ENCODE results near the gene FCMR. TPM values are rescaled to one million over a fixed set of nuclear protein-coding genes. Genes with fewer than 3 reads are reported as not detected.

FCMR gene
- total and polyA plus RNA-seq, 10 donors, result 136 to 269 (median 235) TPM

- Histone ChIP-seq H3K27ac (peak overlapping the region in 2 of 8 donors; percentile 34 to 87), H3K4me1 (peaks cover 52 to 86% (median 79%) of the 10 kb centered on the region in 6 donors), H3K27me3 (replicated peaks in 1 of 7) (peaks cover 0 to 38% (median 0%) of the 10 kb centered on the region in 7 donors), H3K4me3 (peak overlapping the region in 1 of 8 donors; percentile 11), H3K36me3 (peaks cover 0 to 97% (median 46%) of the 10 kb centered on the region in 6 donors), H3K9me3 (no peaks in the 10 kb centered on the region)
- intact Hi-C loops (cut with DNase I; ENCODE audit: low total_unique reads), result no loop called here
- WGBS, 5 donors, result 92 to 96% (median 94%) methylated on average over 10 of the region's 10 CpGs
- TF ChIP-seq CTCF (IDR thresholded peaks at IDR 0.05 in 8 of 11, conservative IDR thresholded peaks at IDR 0.05 in 3 of 11), result no peak
- TF ChIP-seq POLR2AphosphoS5 (IDR thresholded peaks at IDR 0.05), result no peak
- no peak for TF ChIP-seq POLR2A (IDR thresholded peaks at IDR 0.05)
- DNase-seq, result peak; percentile 59
These were observed 13.7 kb downstream of the FCMR start for GRCh38 chr1:206908038-206908437.

- H3K4me3 ChIP-seq, result no peak overlapping the region
- peak; percentile 77 for DNase-seq
- TF ChIP-seq POLR2A (IDR thresholded peaks at IDR 0.05), result no peak
- peak; percentile 24 to 74 (median 72) for TF ChIP-seq POLR2AphosphoS5 (IDR thresholded peaks at IDR 0.05)
- no peak for TF ChIP-seq CTCF (IDR thresholded peaks at IDR 0.05 in 8 of 11, conservative IDR thresholded peaks at IDR 0.05 in 3 of 11)
- peaks cover 0 to 97% (median 46%) of the 10 kb centered on the region in 6 donors for H3K36me3 ChIP-seq
- peaks cover 0 to 38% (median 0%) of the 10 kb centered on the region in 7 donors for H3K27me3 ChIP-seq (replicated peaks in 1 of 7)
- peak overlapping the region in 4 of 8 donors; percentile 13 to 87 (median 32) for H3K27ac ChIP-seq
- no peaks in the 10 kb centered on the region for H3K9me3 ChIP-seq
- peaks cover 52 to 80% (median 73%) of the 10 kb centered on the region in 6 donors for H3K4me1 ChIP-seq
- 77 to 92% (median 86%) methylated on average over 16 to 23 of the region's 23 CpGs for WGBS, 5 donors
- intact Hi-C loops (cut with DNase I; ENCODE audit: low total_unique reads), result no loop called here
These were observed 14.3 kb downstream of the FCMR start for GRCh38 chr1:206907304-206907991.

GRCh38 chr1:206905295-206906164 lies 16.2 kb downstream of the FCMR start:
- Histone ChIP-seq H3K36me3 (peaks cover 0 to 86% (median 36%) of the 10 kb centered on the region in 6 donors), H3K9me3 (no peaks in the 10 kb centered on the region), H3K4me3 (no peak overlapping the region), H3K27me3 (replicated peaks in 1 of 7) (peaks cover 0 to 33% (median 0%) of the 10 kb centered on the region in 7 donors), H3K27ac (peak overlapping the region in 6 of 8 donors; percentile 14 to 70 (median 48)), H3K4me1 (peaks cover 33 to 61% (median 54%) of the 10 kb centered on the region in 6 donors)
- intact Hi-C loops (cut with DNase I; ENCODE audit: low total_unique reads), result no loop called here
- TF ChIP-seq POLR2A (IDR thresholded peaks at IDR 0.05) (no peak), POLR2AphosphoS5 (IDR thresholded peaks at IDR 0.05) (peak in 1 of 3 donors; percentile 30)
- DNase-seq, result peak; percentile 51
- 46 to 58% (median 53%) methylated on average over 4 of the region's 4 CpGs for WGBS, 5 donors

- H3K36me3 ChIP-seq, result peaks cover 0 to 77% (median 33%) of the 10 kb centered on the region in 6 donors
- H3K4me1 ChIP-seq, result peaks cover 29 to 59% (median 48%) of the 10 kb centered on the region in 6 donors
- peak; percentile 70 for DNase-seq
- intact Hi-C loops (cut with DNase I; ENCODE audit: low total_unique reads), result no loop called here
- no peak overlapping the region for H3K4me3 ChIP-seq
- peak overlapping the region in 3 of 8 donors; percentile 41 to 70 (median 59) for H3K27ac ChIP-seq
- H3K27me3 ChIP-seq (replicated peaks in 1 of 7), result peaks cover 0 to 24% (median 0%) of the 10 kb centered on the region in 7 donors
- WGBS, 5 donors, result 78 to 93% (median 88%) methylated on average over 10 of the region's 10 CpGs
- TF ChIP-seq CTCF (IDR thresholded peaks at IDR 0.05 in 8 of 11, conservative IDR thresholded peaks at IDR 0.05 in 3 of 11), result no peak
- TF ChIP-seq POLR2AphosphoS5 (IDR thresholded peaks at IDR 0.05), result peak in 2 of 3 donors; percentile 48 to 66
- no peaks in the 10 kb centered on the region for H3K9me3 ChIP-seq
These were observed 17.2 kb downstream of the FCMR start for GRCh38 chr1:206904423-206905142.
